ENCODE data around the gene ERC2.

The ERC2 gene

DNA sequence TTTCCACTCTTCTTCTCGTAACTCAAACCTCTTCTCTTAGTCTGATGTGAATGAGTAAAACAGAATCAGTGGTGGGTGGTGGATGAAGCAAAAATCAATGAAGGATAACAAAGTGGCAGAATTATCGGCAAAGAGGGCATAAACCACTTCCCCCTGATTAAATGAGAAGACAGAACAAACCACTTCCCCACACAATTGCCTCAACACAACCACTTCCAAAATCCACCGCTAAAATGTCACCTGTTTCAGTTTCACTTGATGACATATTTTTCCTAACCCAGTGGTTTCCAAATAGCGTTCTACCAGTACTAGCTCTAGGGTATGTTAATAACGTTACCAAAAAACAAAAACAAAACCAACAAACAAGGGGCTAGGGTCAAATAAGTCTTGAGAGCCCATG lies 502.5 kb downstream of the ERC2 start:
- DNase-seq, result no peak

GRCh38 chr3:55964491-55964985 lies 503.7 kb downstream of the ERC2 start:
- no peak for DNase-seq

DNA sequence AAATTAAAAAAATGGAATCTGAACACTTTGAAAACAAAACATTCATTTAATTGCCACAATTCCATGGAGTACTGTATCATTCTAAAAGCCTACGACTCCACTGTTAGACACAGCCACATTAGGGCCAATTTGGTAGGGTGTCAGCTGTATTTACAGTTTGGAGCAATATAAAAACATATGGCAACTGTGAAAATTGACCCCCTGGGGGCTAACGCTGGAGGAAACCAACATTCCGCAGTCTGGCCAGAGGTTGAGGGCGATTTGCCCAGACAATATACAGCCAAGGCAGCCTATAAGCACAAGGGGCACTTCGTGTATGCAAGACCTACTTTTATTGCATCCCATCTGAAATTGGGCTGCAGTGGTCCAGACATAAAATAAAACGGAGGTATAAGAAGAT lies 504.7 kb downstream of the ERC2 start:
- no peak for DNase-seq

DNA sequence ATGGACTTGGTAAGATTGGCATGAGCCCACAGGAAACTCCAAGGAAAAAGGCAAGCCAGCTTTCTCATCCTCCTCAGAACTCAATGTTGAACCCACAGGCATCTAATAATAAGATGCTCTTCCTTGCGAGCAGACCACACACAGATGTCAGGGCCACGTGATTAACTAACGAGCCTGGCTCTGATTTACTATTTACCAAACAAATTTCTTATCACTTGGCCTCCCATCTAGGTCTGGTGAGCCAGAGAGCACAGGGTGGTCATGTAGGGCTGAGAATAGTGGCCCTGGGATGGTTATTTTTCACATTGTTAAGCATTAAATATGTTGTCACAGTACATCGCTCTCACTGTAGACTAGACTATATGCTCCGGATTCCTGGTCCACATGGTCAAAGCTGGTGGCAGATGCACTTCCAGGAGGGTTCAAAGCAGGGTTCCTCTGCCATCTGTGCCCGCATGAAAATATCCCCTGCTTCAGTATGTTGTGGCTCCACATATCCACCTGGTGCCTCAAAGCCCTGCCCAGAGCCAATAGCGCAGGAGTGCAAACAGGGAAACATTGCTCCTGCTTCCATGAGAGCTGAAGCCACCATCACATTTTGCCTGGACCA lies 508.7 kb downstream of the ERC2 start:
- DNase-seq, result no peak

DNA sequence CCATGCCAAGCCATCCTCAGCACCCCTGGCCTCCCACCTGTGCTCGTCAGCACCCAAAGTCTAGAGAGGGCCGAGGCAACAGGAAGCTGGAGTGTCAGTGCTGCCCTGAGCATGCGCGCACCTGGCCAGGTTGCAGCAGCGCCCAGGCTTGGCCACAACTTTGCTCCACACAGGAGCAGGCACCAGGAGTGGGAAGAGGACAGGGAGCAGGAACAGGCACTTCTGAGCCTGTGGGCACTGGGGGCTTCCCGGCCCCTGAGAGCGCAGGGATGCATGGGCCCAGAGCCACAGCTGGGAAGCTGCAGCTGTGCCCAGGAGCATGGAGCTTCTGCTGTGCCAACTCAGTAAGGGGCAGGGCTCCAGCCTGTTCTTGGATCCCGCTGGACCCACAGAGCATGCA lies 509.7 kb downstream of the ERC2 start:
- DNase-seq, result no peak

- no peak for DNase-seq
These were observed 512.3 kb downstream of the ERC2 start for GRCh38 chr3:55955891-55956477.

- DNase-seq, result no peak
These were observed 516.9 kb downstream of the ERC2 start for GRCh38 chr3:55951388-55951787.

DNA sequence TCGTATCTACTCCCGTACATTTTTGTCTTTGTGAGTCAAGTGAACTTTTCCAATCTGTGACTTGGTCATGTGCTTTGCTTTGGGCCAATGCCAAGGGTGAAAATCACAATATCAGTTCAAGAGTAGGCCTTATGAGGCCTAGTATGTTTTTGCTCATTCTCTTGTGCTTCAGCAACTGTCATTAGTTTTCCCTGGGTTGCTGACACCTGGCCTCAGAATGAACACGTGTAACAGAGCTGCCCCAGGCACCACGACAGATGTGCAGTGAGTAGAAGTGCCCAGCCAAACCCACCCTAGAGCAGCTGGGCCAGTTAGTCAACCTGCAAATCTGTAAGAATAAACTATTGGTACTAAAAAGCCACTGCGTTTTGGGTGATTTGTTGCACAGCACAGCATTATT lies 520.9 kb downstream of the ERC2 start:
- no peak for DNase-seq

DNA sequence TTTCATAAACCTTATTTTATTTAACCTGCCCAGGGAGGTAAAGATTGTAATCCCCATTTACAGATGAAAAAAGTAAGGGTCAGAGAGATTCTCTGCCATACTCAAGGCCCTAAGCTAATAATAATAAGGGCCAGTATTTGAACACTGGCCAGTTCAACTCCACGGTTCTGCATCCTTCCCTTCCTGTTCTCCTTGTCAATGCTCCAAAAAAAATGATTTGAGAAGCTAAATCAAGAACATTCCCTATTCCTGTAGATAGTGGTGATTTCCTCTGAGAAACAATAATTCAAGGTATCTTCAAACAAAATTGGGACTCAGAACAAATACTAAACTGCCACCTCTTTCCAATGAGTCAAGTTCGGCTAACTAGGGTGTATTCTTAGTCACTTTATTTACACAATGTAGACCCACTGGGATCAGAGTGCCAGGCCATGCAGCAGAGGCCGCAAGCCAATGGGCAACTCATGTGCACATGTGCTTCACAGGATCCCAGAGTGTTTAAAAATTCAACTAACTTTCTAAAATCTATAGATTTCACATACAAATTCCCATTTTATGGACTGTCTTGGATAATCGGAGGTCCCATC lies 521.6 kb downstream of the ERC2 start:
- no peak for DNase-seq

GRCh38 chr3:55942868-55943267 lies 525.4 kb downstream of the ERC2 start:
- DNase-seq, result no peak

DNA sequence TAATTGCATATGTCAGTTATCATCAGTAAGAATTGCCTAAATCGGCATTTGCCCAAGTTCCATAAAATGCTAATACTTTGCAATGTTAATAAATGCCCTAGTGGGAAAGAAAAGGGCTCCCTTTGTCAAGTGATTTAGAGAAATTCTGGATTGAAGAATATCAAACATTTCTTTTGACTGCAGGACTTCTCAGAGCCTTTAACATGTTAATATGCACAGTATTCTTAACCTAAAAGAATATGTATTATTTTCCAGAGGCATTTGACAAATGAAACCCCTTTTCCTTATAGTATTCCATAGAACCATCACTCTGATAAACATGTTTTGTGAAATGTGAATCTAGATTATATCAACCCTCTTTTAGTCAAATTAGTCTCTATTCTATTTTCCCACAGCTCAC lies 529.0 kb downstream of the ERC2 start:
- DNase-seq, result no peak

GRCh38 chr3:55937301-55937700 lies 531.0 kb downstream of the ERC2 start:
- no peak for DNase-seq

DNA sequence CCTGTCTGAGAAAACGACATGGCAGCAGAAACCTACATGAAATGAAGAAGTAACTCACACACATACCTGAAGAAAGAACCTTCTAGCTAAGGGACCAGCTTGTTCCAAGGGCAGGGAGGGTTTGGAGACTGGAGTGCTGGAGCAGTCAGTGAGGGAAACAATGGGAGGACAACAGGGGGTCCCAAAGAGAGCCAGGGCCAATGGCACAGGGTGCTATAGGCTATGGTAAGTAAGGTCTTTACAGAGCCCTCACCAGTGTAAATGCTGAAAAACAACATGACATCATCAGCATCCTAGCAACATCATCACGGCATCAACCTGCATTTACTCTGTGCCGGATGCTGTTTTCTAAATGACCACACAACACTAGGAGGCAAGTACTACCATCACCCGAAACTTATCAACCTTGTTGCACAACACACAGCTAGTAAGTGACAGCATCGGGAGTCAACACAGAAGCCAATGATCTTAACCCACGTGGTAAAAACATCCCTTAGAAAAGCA lies 531.7 kb downstream of the ERC2 start:
- DNase-seq, result no peak

GRCh38 chr3:55935241-55935640 lies 533.0 kb downstream of the ERC2 start:
- no peak for DNase-seq

- no peak for DNase-seq
These were observed 533.5 kb downstream of the ERC2 start for GRCh38 chr3:55934771-55935170.

DNA sequence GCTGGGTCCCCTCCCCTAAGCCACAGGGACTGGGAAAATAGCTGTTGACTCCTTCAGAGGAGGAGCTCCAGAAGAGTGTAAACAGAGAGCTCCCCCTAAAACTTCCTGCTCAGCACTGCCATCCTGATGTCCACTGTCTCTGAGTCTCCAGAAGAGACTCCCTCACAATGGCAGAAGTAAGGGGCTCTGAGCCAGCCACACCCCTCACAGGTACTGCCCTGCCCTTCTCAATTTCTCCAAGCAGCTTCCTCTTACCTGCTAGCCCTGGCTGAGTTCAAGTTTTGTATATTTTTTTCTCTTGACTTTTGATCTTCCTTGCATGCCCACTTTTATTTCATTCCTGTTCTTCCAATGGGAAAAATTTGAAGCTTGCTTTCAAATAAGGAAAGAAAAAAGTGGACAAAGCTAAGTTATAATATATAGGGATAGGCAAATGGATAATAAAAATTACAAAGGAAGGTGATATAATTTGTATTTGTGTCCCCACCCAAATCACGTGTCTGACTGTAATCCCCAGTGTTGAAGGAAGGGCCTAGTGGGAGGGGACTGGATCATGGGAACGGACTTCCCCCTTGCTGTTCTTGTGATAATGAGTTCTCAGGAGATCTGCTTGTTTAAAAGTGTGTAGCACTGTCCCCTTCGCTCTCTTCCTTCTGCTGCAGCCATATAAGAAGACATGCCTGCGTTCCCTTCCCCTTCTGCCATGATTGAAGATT lies 539.0 kb downstream of the ERC2 start:
- DNase-seq, result no peak

DNA sequence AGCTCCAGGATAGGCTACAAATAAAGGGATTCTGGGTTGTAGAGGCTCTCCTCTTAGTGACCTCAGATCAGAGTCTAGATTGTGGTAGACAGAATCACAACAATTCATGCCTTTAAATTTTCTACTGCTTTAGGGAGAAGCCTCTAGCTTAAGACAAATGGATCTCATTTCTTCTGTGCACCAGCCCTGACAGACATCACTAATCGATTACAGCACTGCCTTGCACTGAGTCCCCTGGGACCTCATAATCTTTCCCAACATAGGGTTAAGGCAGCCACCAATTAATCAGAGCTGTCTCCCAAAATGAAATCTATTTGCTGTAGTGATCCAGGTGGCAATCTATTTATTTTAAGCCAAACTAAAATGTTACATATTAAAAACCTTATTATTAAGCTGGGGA lies 544.6 kb downstream of the ERC2 start:
- DNase-seq, result no peak

GRCh38 chr3:55923207-55923606 lies 545.1 kb downstream of the ERC2 start:
- DNase-seq, result no peak

GRCh38 chr3:55912880-55913279 lies 555.4 kb downstream of the ERC2 start:
- DNase-seq, result no peak

GRCh38 chr3:55911266-55911665 lies 557.0 kb downstream of the ERC2 start:
- DNase-seq, result no peak

- no peak for DNase-seq
These were observed 557.7 kb downstream of the ERC2 start for GRCh38 chr3:55910543-55910942.

DNA sequence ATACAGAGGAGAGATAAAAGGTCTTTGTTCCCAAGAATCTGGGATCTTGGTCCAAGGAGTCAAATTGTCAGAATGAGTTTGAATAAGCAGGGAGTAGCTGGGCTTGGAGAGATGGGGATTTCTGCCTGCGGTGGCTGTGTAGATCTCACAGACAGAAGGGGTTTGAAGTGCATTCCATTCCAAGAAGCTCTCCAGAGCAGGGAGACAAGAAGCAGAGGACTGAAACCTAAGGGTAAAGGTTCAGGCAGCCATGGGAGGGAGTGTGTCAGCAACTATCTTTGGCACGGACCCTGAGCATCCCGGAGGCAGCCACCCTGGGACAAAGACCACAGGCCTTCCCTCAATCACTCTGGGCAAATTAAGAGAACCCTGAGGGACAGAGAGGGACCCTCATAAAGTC lies 558.9 kb downstream of the ERC2 start:
- no peak for DNase-seq

DNA sequence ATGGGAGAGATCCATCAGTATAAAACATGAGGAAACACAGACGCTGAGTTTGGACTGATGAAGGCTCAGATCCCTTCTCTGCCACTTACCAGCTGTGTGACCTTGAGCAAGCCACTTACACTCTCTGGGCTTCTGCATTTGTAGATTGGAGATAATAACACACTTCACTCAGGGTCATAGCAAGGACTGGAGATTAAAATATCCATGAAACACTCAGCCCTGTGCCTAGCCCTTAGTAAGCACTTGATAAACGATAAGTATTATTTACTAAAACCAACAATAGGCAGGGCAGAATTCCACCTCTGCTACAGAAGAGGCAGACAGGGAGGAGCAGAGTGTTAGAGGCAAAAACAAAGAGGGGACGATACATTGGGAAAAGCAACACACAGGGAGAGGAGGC lies 560.7 kb downstream of the ERC2 start:
- DNase-seq, result no peak

GRCh38 chr3:55906896-55907295 lies 561.4 kb downstream of the ERC2 start:
- DNase-seq, result no peak
